Measurements from ENCODE around the gene SH3GL1. TPM values are rescaled to one million over a fixed set of nuclear protein-coding genes. Genes with fewer than 3 reads are reported as not detected.

The SH3GL1 gene
- total RNA-seq, 4 donors from 2014 or later, result 48.2 to 67.7 (median 53.0) TPM

- Histone ChIP-seq H3K27ac (peak overlapping the region in 2 of 4 donors; percentile 36 to 63), H3K4me3 (peak overlapping the region; percentile 26 to 28), H3K36me3 (no peaks in the 10 kb centered on the region), H3K9me3 (no peaks in the 10 kb centered on the region), H3K4me1 (peaks cover 0 to 26% (median 8%) of the 10 kb centered on the region in 3 donors), H3K27me3 (peaks cover 45% of the 10 kb centered on the region)
- TF ChIP-seq EP300 (IDR thresholded peaks at IDR 0.05) (no peak), POLR2AphosphoS5 (IDR thresholded peaks at IDR 0.05) (no peak), POLR2A (IDR thresholded peaks at IDR 0.05) (no peak), CTCF (IDR thresholded peaks at IDR 0.05) (peak in 1 of 4 experiments; percentile 3)
- peak; percentile 9 for ATAC-seq
- WGBS, 2 donors (ENCODE audit: low coverage in 1 of 2), result 4% methylated on average over 5 of the region's 13 CpGs; no CpG with 5 or more reads in 1 of the 2 donors
Measured at GRCh38 chr19:4327877-4328242, 72.5 kb downstream of the SH3GL1 start.

- peaks cover 0 to 2% (median 0%) of the 10 kb centered on the region in 3 donors for H3K9me3 ChIP-seq
- ATAC-seq, result peak; percentile 60
- peak overlapping the region in 2 of 4 donors; percentile 36 to 63 for H3K27ac ChIP-seq
- WGBS, 2 donors (ENCODE audit: low coverage in 1 of 2), result 1 to 7% methylated on average over 2 to 18 of the region's 30 CpGs
- H3K4me1 ChIP-seq, result peaks cover 0 to 26% (median 8%) of the 10 kb centered on the region in 3 donors
- TF ChIP-seq CTCF (IDR thresholded peaks at IDR 0.05), result no peak
- no peak for TF ChIP-seq POLR2AphosphoS5 (IDR thresholded peaks at IDR 0.05)
- TF ChIP-seq EP300 (IDR thresholded peaks at IDR 0.05), result no peak
- TF ChIP-seq POLR2A (IDR thresholded peaks at IDR 0.05), result no peak
- peak overlapping the region; percentile 26 to 28 for H3K4me3 ChIP-seq
- peaks cover 45% of the 10 kb centered on the region for H3K27me3 ChIP-seq
- H3K36me3 ChIP-seq, result no peaks in the 10 kb centered on the region
Measured at GRCh38 chr19:4327252-4327876, 73.0 kb downstream of the SH3GL1 start.

GRCh38 chr19:4326837-4327251 lies 73.5 kb downstream of the SH3GL1 start:
- peaks cover 0 to 6% (median 0%) of the 10 kb centered on the region in 3 donors for H3K9me3 ChIP-seq
- ATAC-seq, result no peak
- no peaks in the 10 kb centered on the region for H3K36me3 ChIP-seq
- 5 to 7% methylated on average over 3 to 8 of the region's 33 CpGs for WGBS, 2 donors (ENCODE audit: low coverage in 1 of 2)
- peak overlapping the region in 1 of 2 donors; percentile 2 for H3K4me3 ChIP-seq
- H3K27ac ChIP-seq, result no peak overlapping the region
- H3K4me1 ChIP-seq, result peaks cover 0 to 26% (median 8%) of the 10 kb centered on the region in 3 donors
- no peak for TF ChIP-seq CTCF (IDR thresholded peaks at IDR 0.05)
- no peak for TF ChIP-seq EP300 (IDR thresholded peaks at IDR 0.05)
- TF ChIP-seq POLR2AphosphoS5 (IDR thresholded peaks at IDR 0.05), result no peak
- TF ChIP-seq POLR2A (IDR thresholded peaks at IDR 0.05), result no peak
- peaks cover 45% of the 10 kb centered on the region for H3K27me3 ChIP-seq

GRCh38 chr19:4326215-4326836 lies 74.0 kb downstream of the SH3GL1 start:
- ATAC-seq, result no peak
- TF ChIP-seq POLR2AphosphoS5 (IDR thresholded peaks at IDR 0.05), result no peak
- TF ChIP-seq POLR2A (IDR thresholded peaks at IDR 0.05), result no peak
- no peak for TF ChIP-seq EP300 (IDR thresholded peaks at IDR 0.05)
- TF ChIP-seq CTCF (IDR thresholded peaks at IDR 0.05), result no peak
- peaks cover 45% of the 10 kb centered on the region for H3K27me3 ChIP-seq
- peaks cover 0 to 6% (median 0%) of the 10 kb centered on the region in 3 donors for H3K9me3 ChIP-seq
- no peak overlapping the region for H3K27ac ChIP-seq
- H3K36me3 ChIP-seq, result no peaks in the 10 kb centered on the region
- no peak overlapping the region for H3K4me3 ChIP-seq
- peaks cover 0 to 26% (median 8%) of the 10 kb centered on the region in 3 donors for H3K4me1 ChIP-seq
- WGBS, 2 donors (ENCODE audit: low coverage in 1 of 2), result 45 to 48% methylated on average over 9 to 10 of the region's 13 CpGs

Data from gastroesophageal sphincter (tissue), 4 donors.